ENCODE measurements around the gene SCN1A.
A peak's percentile ranks its signal among the peaks of the same experiment; 100 is the strongest.

SCN1A gene

GRCh38 chr2:165953655-165954606 is 173.9 kb downstream of the SCN1A start, which contains the start of gene TTC21B:
Gene TTC21B, minus strand, starts transcription at chr2:165953776. Its CDS starts 71 bp downstream, at chr2:165953705.
- Histone ChIP-seq H3K9me3 (ENCODE audit: control insufficient read depth, low read length) (no peaks in the 10 kb centered on the region), H3K9ac (peak within 1 kb of the TSS; percentile 40), H3K79me2 (peaks cover 12% of the 10 kb centered on the region), H3K36me3 (ENCODE audit: control insufficient read depth, insufficient read depth, low read length) (no peaks in the 10 kb centered on the region), H2AFZ (peak within 1 kb of the TSS; percentile 92), H3K27ac (peak within 1 kb of the TSS; percentile 74), H3K4me2 (ENCODE audit: low read length) (peak within 1 kb of the TSS; percentile 79), H3K27me3 (ENCODE audit: control insufficient read depth, insufficient read depth, low read length) (no peaks in the 10 kb centered on the region), H3K4me1 (no peaks in the 10 kb centered on the region), H3K4me3 (ENCODE audit: low read depth, low read length) (peak within 1 kb of the TSS; percentile 84)
- peak; percentile 91 for TF ChIP-seq CTCF (IDR thresholded peaks at IDR 0.05)

GRCh38 chr2:165953306-165953654 is 174.5 kb downstream of the SCN1A start:
- Histone ChIP-seq H3K4me2 (ENCODE audit: low read length) (peak overlapping the region; percentile 79), H3K79me2 (peaks cover 12% of the 10 kb centered on the region), H3K4me1 (no peaks in the 10 kb centered on the region), H3K36me3 (ENCODE audit: control insufficient read depth, insufficient read depth, low read length) (no peaks in the 10 kb centered on the region), H3K9ac (peak overlapping the region; percentile 40), H2AFZ (peak overlapping the region; percentile 92), H3K9me3 (ENCODE audit: control insufficient read depth, low read length) (no peaks in the 10 kb centered on the region), H3K27ac (peak overlapping the region; percentile 74), H3K27me3 (ENCODE audit: control insufficient read depth, insufficient read depth, low read length) (no peaks in the 10 kb centered on the region), H3K4me3 (ENCODE audit: low read depth, low read length) (peak overlapping the region; percentile 84)
- TF ChIP-seq CTCF (IDR thresholded peaks at IDR 0.05) = no peak

DNA sequence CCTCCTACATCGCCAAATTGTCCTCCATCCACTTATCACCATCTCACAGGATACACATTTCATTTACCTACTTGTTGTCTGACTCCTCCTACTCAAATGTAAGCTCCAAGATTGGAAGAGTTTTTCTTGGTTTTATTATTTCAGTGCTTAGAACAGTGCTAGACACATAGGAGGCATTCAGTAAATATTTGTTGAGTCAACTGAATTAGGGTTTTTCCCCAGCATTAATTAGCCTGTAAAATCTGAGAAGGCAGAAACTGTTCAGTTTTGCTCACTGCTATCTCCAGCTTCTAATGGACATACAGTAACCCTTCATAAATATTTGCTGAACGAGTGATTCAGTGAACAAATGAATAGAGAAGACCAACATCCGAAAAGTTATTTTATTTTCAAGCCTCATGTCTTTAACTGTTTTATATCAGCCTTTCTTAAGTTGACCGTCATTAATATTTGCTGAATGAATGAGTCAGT is 175.0 kb downstream of the SCN1A start:
- Histone ChIP-seq H2AFZ (peak overlapping the region; percentile 92), H3K27me3 (ENCODE audit: control insufficient read depth, insufficient read depth, low read length) (no peaks in the 10 kb centered on the region), H3K9me3 (ENCODE audit: control insufficient read depth, low read length) (no peaks in the 10 kb centered on the region), H3K4me1 (no peaks in the 10 kb centered on the region), H3K4me2 (ENCODE audit: low read length) (peak overlapping the region; percentile 79), H3K27ac (peak overlapping the region; percentile 74), H3K36me3 (ENCODE audit: control insufficient read depth, insufficient read depth, low read length) (no peaks in the 10 kb centered on the region), H3K79me2 (peaks cover 12% of the 10 kb centered on the region), H3K9ac (peak overlapping the region; percentile 40), H3K4me3 (ENCODE audit: low read depth, low read length) (peak overlapping the region; percentile 84)
- no peak for TF ChIP-seq CTCF (IDR thresholded peaks at IDR 0.05)

DNA sequence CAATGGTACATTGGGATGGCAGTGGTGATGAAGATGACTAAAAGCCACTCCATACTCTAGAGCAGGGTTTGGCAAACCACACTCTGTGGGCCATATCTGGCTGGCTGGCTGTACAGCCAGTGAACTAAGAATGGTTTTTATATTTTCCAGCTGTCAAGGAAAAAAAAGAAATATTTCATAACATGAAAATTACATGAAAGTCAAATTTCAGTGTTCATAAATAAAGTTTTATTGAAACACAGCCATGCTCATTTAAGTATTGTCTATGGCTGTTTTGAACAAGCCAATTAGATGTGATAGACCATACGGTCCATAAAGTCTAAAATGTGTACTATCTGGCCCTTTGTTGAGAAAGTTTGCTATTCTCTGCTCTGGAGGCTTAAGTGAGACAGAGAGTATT is 175.7 kb downstream of the SCN1A start:
- H3K9ac ChIP-seq = no peak overlapping the region
- H3K27me3 ChIP-seq (ENCODE audit: control insufficient read depth, insufficient read depth, low read length) = no peaks in the 10 kb centered on the region
- H3K4me1 ChIP-seq = no peaks in the 10 kb centered on the region
- H3K9me3 ChIP-seq (ENCODE audit: control insufficient read depth, low read length) = no peaks in the 10 kb centered on the region
- H3K4me3 ChIP-seq (ENCODE audit: low read depth, low read length) = no peak overlapping the region
- H3K27ac ChIP-seq = no peak overlapping the region
- no peak overlapping the region for H2AFZ ChIP-seq
- no peak for TF ChIP-seq CTCF (IDR thresholded peaks at IDR 0.05)
- no peaks in the 10 kb centered on the region for H3K36me3 ChIP-seq (ENCODE audit: control insufficient read depth, insufficient read depth, low read length)
- H3K79me2 ChIP-seq = peaks cover 12% of the 10 kb centered on the region
- no peak overlapping the region for H3K4me2 ChIP-seq (ENCODE audit: low read length)
